VCaP (cell line): Measurements from ENCODE around the gene TTC28.

Experiments
- H3K27ac ChIP-seq: fragments of 450-650 bp; 2 replicates; pipeline ENCODE4 v1.5.1; 2017
- TF ChIP-seq, protein P1 (sequence below): fragments of 450-650 bp; conservative IDR thresholded peaks from 2 replicates; pipeline ENCODE4 v1.5.1; 2017; ENCODE audit warnings: mild to moderate bottlenecking, moderate library complexity

The TTC28 gene

DNA sequence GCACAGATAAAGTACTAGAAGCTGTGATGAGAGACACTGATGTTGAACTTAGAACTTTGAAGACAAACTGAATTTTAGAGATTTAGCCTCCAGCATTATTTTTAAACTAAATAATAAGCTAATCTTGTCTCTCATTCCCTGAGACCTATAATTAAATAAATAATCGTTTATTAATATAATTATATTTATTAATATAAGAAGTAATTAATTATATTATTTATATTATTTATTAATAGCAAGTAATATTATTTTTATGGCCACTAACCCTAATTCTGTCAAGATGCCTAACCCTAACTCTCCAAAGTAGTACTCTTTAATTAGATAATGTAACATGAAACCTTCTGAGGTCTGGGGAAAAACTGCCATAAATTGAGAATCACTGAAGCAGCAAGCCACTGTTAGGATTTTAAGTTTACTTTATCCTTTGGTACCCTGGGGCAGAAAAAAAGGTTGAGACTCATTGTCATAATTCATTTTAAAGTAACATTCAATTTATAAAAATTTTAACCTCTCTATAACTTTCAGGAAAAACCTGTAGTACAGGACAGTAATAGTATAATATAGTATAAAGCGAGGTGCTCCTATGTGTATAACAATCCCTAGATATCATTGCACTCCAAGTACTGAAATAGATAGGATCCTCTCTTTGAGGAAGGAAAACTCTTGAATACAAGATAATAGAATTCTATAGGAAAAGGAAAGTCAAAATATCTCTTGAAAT is 85.4 kb downstream of the TTC28 start:
- TF ChIP-seq, protein P1, sequence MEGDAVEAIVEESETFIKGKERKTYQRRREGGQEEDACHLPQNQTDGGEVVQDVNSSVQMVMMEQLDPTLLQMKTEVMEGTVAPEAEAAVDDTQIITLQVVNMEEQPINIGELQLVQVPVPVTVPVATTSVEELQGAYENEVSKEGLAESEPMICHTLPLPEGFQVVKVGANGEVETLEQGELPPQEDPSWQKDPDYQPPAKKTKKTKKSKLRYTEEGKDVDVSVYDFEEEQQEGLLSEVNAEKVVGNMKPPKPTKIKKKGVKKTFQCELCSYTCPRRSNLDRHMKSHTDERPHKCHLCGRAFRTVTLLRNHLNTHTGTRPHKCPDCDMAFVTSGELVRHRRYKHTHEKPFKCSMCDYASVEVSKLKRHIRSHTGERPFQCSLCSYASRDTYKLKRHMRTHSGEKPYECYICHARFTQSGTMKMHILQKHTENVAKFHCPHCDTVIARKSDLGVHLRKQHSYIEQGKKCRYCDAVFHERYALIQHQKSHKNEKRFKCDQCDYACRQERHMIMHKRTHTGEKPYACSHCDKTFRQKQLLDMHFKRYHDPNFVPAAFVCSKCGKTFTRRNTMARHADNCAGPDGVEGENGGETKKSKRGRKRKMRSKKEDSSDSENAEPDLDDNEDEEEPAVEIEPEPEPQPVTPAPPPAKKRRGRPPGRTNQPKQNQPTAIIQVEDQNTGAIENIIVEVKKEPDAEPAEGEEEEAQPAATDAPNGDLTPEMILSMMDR = no peak
- 0 out of 2 replicates have a peak overlapping the region, but pooled peaks have one; percentile 24 for H3K27ac ChIP-seq

DNA sequence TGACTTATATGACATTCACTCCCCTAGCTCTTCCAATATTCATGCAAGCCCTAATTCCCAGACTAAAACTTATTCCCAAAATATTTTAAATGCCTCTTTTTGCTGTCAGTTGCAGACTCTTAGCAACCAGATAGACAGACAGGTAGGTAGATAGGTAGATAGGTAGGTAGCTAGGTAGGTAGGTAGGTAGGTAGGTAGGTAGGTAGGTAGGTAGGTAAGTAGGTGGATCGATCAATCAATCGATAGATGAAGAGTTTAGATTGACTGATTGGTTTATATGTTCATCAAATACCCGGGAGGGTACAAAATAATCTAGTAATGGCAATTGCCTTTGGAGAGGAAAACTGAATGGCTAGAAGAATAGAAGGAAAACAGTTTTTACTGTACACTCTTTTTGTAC is 86.3 kb downstream of the TTC28 start:
- no peak overlapping the region for H3K27ac ChIP-seq
- TF ChIP-seq, protein P1 = no peak

DNA sequence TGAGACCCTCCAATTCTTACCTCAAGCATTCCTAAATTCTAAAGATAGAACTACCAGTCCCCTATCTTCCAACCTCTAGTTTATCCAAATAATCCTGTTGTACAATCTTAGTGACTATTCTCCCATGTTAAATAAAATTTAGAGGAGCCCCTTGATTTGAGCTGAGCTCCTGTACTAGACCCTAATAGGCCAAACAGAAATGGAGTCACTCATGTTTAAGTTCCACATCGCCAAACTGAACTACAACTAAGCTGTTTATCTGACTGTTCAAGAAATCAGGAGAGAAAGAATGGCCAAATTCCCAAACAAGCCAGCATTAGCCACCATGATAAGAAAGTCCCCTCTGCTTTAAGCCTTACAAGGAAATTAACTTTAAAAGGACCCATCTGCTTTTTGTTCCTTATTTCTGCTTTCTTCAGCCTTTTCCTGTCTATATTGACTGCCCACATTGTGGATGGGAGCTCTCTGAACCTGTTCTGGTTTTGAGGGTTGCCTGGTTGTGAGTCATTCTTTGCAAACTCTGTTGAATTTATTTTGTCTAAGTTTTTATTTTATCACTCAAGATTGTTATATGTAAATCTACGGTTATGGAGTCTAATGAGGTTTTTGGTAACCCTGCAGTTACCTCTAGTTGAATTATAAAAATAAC is 90.4 kb downstream of the TTC28 start:
- TF ChIP-seq, protein P1 = no peak
- H3K27ac ChIP-seq = no peak overlapping the region

DNA sequence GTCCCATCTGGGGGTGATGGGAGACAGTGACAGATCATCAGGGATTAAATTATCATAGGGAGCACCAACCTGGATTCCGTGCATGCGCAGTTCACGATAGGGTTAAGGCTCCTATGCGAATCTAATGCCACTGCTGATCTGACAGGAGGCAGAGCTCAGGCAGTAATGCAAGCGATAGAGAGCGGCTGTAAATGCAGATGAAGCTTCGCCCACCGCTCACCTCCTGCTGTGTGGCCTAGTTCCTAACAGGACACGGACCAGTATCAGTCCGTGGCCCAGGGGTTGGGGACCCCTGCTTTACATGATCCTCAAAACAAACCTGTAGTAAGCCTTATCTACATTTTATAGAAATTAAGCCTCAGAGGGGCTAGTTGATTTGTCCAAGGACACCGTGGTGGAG is 94.3 kb downstream of the TTC28 start:
- no peak overlapping the region for H3K27ac ChIP-seq
- TF ChIP-seq, protein P1 = no peak

DNA sequence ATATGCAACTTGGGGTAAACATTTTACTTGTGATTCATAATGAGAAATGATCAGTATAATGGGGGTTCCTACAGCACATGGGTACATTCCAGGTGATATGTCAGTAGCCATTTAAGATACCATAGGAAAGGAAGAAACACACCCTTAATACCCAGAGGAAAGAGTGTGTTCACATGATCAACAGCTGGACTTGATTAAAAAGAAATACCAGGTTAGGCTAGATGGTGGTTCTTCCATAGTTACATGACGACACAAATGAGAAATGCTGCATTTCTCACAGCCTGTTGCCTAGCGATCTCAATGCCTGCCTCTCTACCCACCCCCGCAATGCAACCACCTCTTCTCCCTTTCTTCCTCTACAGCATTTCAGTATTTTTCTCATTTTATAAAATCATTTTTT is 96.8 kb downstream of the TTC28 start:
- TF ChIP-seq, protein P1 = no peak
- no peak overlapping the region for H3K27ac ChIP-seq

DNA sequence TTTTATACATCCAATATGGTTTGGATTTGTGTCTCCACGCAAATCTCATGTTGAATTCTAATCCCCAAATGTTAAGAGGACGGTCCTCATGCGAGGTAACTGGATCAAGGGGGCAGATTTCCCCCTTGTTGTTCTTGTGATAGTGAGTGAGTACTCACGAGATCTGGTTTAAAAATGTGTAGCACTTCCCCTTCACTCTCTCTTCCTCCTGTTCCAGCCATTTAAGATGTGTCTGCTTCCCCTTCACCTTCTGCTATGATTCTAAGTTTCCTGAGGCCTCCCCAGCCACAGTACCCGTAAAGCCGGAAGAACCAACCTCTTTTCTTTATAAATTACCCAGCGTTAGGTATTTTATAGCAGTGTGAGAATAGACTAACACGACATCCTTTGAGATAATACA is 98.6 kb downstream of the TTC28 start:
- H3K27ac ChIP-seq = no peak overlapping the region
- TF ChIP-seq, protein P1 = no peak

DNA sequence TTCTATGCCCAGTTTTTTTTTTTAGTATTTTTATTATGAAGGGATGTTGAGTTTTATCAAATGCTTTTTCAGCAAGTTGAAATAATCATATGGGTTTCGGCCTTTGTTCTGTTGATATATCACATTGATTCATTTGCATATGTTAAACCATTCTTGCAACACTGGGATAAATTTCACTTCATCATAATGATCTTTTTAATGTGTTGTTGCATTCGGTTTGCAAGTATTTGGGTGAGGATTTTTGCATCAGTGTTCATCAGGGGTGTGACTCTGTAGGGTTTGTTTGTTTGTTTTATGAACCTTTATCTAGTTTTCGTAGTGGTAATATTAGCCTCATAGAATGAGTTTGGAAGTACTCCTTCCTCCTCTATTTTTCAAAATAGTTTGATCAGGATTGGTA is 103.5 kb downstream of the TTC28 start:
- TF ChIP-seq, protein P1 = no peak
- H3K27ac ChIP-seq = no peak overlapping the region
